MCF 10A (cell line): ENCODE measurements around the gene EIPR1. TPM values are rescaled to one million over a fixed set of nuclear protein-coding genes. Genes with fewer than 3 reads are reported as not detected.

Experiments
- BruUV-seq: library from RNA; stranded (reverse); fragments of 400-500 nt; replicated peaks from 2 replicates; lab custom pipeline; 2021; lab: Mats Ljungman, UMichigan
- CTCF ChIA-PET: fragments of 300-600 bp; sonication (Branson Sonifier 250); formaldehyde crosslinking; extraction: SDS; loops from one replicate; lab custom pipeline; 2021; ENCODE audit warnings: antibody characterized with exemption, inconsistent platforms; lab: Yijun Ruan, JAX
- POLR2A ChIA-PET: fragments of 300-600, 350-650 bp; sonication (Branson Sonifier 250); formaldehyde crosslinking; extraction: SDS; loops from one replicate; lab custom pipeline; 2020; ENCODE audit warnings: antibody characterized with exemption, inconsistent platforms; lab: Yijun Ruan, JAX
- DNase-seq: peaks from one replicate; pipeline ENCODE4 v3.0.0-alpha.2; 2018; ENCODE audit not compliant: unreplicated experiment
- H3K27ac Mint-ChIP-seq: one replicate; pipeline ENCODE4 v1.8.0; 2022; ENCODE audit warnings: mild to moderate bottlenecking, low read depth, mixed read lengths; ENCODE audit not compliant: unreplicated experiment
- H3K27me3 Mint-ChIP-seq: one replicate; pipeline ENCODE4 v1.8.0; 2022; ENCODE audit warnings: mixed read lengths; ENCODE audit not compliant: insufficient read depth, unreplicated experiment
- H3K36me3 Mint-ChIP-seq: one replicate; pipeline ENCODE4 v1.8.0; 2022; ENCODE audit warnings: mild to moderate bottlenecking, moderate library complexity, mixed read lengths; ENCODE audit not compliant: insufficient read depth, unreplicated experiment
- H3K4me1 Mint-ChIP-seq: one replicate; pipeline ENCODE4 v1.8.0; 2022; ENCODE audit warnings: mixed read lengths; ENCODE audit not compliant: insufficient read depth, unreplicated experiment
- H3K4me3 Mint-ChIP-seq: one replicate; pipeline ENCODE4 v1.8.0; 2022; ENCODE audit warnings: mild to moderate bottlenecking, moderate library complexity, mixed read lengths; ENCODE audit not compliant: unreplicated experiment
- H3K9me3 Mint-ChIP-seq: one replicate; pipeline ENCODE4 v1.8.0; 2022; ENCODE audit warnings: mixed read lengths; ENCODE audit not compliant: unreplicated experiment
- intact Hi-C: fragments of 100-400 bp; cut with micrococcal nuclease; formaldehyde crosslinking; loops from 2 replicates; pipeline ENCODE4 v1.14.1; 2022
- total RNA-seq: library from RNA; stranded (reverse); gene quantifications from 2 replicates; pipeline ENCODE4 v1.2.3, GENCODE V29; 2022
- TF ChIP-seq, protein P1 (sequence below): fragments of 200-600 bp; IDR thresholded peaks from one replicate; pipeline ENCODE4 v1.8.0; 2022; ENCODE audit warnings: antibody characterized with exemption, mild to moderate bottlenecking; ENCODE audit not compliant: unreplicated experiment

The EIPR1 gene
- total RNA-seq, 1 experiment from 2014 or later = 49.0 TPM

DNA sequence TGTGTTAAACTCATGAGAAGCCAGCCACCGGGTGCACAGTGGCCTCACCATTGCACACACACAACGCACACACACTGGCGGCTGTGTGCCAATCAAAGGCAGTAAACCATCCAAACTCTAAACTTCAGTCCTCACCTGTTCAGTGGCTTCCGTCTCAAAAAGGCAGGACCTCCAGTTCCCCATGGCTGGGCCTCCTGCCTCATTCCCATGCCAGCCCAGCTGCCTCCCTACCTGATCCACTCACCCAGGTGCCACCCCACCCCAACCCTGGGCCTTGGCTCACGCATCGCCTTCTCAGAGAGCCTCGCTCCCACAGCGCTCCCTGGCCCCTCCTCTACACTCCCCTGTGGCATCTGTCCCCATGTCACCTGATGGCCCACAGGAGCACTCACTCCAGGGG, 190.9 kb downstream of the EIPR1 start:
- CTCF ChIA-PET = no interaction called here
- TF ChIP-seq, protein P1, sequence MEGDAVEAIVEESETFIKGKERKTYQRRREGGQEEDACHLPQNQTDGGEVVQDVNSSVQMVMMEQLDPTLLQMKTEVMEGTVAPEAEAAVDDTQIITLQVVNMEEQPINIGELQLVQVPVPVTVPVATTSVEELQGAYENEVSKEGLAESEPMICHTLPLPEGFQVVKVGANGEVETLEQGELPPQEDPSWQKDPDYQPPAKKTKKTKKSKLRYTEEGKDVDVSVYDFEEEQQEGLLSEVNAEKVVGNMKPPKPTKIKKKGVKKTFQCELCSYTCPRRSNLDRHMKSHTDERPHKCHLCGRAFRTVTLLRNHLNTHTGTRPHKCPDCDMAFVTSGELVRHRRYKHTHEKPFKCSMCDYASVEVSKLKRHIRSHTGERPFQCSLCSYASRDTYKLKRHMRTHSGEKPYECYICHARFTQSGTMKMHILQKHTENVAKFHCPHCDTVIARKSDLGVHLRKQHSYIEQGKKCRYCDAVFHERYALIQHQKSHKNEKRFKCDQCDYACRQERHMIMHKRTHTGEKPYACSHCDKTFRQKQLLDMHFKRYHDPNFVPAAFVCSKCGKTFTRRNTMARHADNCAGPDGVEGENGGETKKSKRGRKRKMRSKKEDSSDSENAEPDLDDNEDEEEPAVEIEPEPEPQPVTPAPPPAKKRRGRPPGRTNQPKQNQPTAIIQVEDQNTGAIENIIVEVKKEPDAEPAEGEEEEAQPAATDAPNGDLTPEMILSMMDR = no peak
- no peak for DNase-seq
- no TSS peak for BruUV-seq
- no peak overlapping the region for H3K27ac Mint-ChIP-seq
- H3K36me3 Mint-ChIP-seq = peaks cover 41% of the 10 kb centered on the region
- H3K9me3 Mint-ChIP-seq = no peaks in the 10 kb centered on the region
- no peaks in the 10 kb centered on the region for H3K4me1 Mint-ChIP-seq
- POLR2A ChIA-PET = no interaction called here
- H3K27me3 Mint-ChIP-seq = no peaks in the 10 kb centered on the region
- intact Hi-C loops = no loop called here
- no peak overlapping the region for H3K4me3 Mint-ChIP-seq

DNA sequence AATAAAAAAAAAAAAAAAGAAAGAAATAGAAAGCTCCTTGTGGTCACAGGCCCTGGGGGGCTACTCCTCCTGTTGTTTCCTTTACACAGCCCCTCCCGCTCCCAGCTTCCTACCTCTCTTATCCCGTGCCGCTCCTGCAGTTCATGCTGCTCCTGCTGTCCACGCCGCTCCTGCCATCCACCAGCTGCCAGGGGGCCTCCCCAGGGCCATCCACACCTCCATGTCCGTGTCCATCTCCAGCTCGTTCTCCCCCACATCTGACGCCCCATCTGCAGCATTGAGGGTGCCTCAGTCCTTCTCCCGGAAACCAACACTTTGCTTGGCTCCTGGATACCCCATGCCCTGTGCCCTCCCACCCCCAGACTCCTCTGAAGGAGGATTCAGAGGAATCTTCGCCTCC, 191.7 kb downstream of the EIPR1 start:
- H3K36me3 Mint-ChIP-seq = peaks cover 36% of the 10 kb centered on the region
- no peak overlapping the region for H3K4me3 Mint-ChIP-seq
- DNase-seq = no peak
- TF ChIP-seq, protein P1 = no peak
- ChIA-PET POLR2A (no interaction called here), CTCF (no interaction called here)
- no TSS peak for BruUV-seq
- no peaks in the 10 kb centered on the region for H3K27me3 Mint-ChIP-seq
- H3K4me1 Mint-ChIP-seq = no peaks in the 10 kb centered on the region
- H3K9me3 Mint-ChIP-seq = peaks cover 4% of the 10 kb centered on the region
- H3K27ac Mint-ChIP-seq = no peak overlapping the region
- intact Hi-C loops = no loop called here

DNA sequence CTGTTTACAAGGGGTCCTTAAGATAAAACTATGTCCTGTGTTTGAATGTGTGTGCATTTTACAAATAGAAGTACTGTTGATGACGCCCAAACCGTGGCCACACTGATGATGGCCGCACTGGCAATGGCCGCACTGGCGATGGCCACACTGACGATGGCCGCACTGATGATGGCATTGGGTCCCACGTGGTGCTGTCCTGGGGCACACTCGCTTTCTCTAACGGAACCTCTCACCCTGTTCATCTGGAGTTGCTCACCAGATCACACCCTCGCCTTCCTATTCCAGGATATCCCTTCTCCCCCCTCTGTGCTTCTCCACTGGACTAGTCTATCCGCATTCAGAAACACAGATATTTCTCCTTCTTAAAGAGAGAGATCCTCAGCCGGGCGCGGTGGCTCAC, 192.4 kb downstream of the EIPR1 start:
- TF ChIP-seq, protein P1 = no peak
- POLR2A ChIA-PET = no interaction called here
- no peak for DNase-seq
- H3K36me3 Mint-ChIP-seq = peaks cover 33% of the 10 kb centered on the region
- H3K4me1 Mint-ChIP-seq = no peaks in the 10 kb centered on the region
- H3K4me3 Mint-ChIP-seq = no peak overlapping the region
- H3K9me3 Mint-ChIP-seq = peaks cover 11% of the 10 kb centered on the region
- CTCF ChIA-PET = no interaction called here
- H3K27me3 Mint-ChIP-seq = no peaks in the 10 kb centered on the region
- no peak overlapping the region for H3K27ac Mint-ChIP-seq
- intact Hi-C loops = no loop called here
- BruUV-seq = no TSS peak

DNA sequence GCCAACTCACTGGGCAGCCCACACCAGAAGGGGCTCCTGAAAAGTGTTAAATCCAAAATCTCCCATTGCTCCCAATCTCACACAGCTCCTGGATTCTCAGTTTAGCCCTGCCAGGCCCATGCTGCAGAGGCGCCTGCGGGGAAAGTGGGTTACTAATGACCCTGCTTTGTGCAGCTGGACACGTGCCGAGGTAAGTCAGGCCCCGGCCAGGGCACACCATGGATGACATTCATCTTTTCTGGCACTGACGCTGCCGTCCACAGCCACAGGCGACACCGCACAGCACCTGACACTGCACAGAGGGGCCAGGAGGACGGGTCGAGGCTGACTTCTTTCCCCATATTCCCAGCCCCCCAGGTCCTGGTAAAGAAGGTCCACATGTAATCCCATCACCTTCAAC, 193.5 kb downstream of the EIPR1 start:
- H3K27ac Mint-ChIP-seq = no peak overlapping the region
- no peaks in the 10 kb centered on the region for H3K4me1 Mint-ChIP-seq
- no peaks in the 10 kb centered on the region for H3K27me3 Mint-ChIP-seq
- H3K36me3 Mint-ChIP-seq = peaks cover 25% of the 10 kb centered on the region
- TF ChIP-seq, protein P1 = no peak
- POLR2A ChIA-PET = no interaction called here
- intact Hi-C loops = no loop called here
- BruUV-seq = no TSS peak
- no peak overlapping the region for H3K4me3 Mint-ChIP-seq
- CTCF ChIA-PET = no interaction called here
- H3K9me3 Mint-ChIP-seq = peaks cover 11% of the 10 kb centered on the region
- DNase-seq = no peak
